ENCODE measurements around the gene RHOJ. TPM values are rescaled to one million over a fixed set of nuclear protein-coding genes. Genes with fewer than 3 reads are reported as not detected.
"Not testable (repeated sequence)": the region's sequence is repeated elsewhere in the genome, so short reads cannot be mapped to it uniquely, and the experiment has no call there.

RHOJ gene
- total RNA-seq, 1 donor from 2014 or later: 13.3 TPM

GRCh38 chr14:63287666-63288483, 83.6 kb downstream of the RHOJ start:
- no peak for DNase-seq
- intact Hi-C loops (cut with micrococcal nuclease): no loop called here
- ATAC-seq: peak; percentile 67

DNA sequence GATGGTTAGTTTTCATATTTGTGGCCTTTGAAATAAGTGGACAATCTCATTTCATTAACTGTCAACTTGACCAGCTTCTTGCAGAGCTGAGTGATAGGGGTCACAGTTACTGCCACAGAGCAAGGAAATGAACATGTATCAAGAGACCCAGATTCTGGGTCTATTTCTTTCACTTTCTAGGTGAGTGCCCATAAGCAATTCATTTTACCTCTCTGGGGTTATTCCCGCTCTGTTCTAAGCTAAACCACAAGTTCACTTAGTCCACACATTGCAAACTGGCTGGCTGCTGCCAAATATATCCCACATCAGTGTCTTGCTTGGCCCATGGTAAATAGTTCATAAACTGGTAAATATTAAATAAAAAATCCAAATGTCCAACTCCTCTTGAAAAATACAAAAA, 84.6 kb downstream of the RHOJ start:
- intact Hi-C loops (cut with micrococcal nuclease): no loop called here
- ATAC-seq (no peak), DNase-seq (no peak)

- intact Hi-C loops (cut with micrococcal nuclease): no loop called here
- ATAC-seq (peak; percentile 18), DNase-seq (no peak)
These were observed 86.6 kb downstream of the RHOJ start for GRCh38 chr14:63290741-63291430.

GRCh38 chr14:63292805-63293204, 88.6 kb downstream of the RHOJ start:
- ATAC-seq: no peak
- DNase-seq: no peak
- intact Hi-C loops (cut with micrococcal nuclease): no loop called here

DNA sequence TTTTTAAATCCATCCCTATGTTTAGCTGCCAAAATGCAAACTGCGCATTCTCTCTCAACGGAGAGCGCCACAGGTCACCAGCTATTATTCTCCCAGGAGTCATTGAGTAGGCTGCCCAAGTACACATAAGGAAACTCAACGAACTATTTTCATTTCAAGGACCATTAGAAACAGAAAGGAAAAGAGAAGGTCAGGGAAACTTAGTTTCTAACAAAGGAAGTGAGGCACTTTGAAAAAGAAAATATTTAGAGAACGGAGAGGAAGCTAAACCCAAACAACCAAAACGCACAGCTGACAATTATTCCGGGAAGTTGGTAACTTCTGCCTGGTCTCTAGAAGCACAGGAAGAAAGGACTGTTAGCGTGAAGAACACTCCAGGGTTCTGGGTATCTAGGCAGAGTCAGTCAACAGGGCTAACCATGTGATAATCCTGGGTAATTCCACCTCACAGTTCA, 91.0 kb downstream of the RHOJ start:
- DNase-seq (no peak), ATAC-seq (no peak)
- intact Hi-C loops (cut with micrococcal nuclease): no loop called here

DNA sequence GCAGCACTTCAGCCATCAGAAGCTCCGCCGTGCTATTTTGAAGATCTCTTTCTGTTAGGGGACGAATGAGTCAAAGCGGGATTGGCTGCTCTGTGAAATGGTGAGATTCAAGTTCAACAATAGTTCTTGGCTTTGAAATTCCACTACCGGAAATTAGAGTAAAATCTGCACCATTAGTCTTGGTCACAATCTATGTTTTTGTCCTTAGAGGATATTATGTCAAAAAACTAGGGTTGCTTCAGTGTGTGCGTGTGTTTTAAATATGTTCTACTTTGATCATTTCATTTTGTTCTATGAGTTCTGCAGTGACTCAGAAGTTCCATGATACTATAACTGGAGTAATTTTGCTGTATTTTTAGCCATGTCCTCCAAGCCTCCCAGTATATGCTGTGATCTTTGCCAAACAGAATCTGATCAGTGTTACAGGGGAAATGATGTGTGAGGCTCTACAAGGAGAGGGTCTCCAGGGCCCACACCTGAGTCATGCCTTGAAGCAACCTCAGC, 91.9 kb downstream of the RHOJ start:
- ATAC-seq (peak; percentile 70), DNase-seq (no peak)
- intact Hi-C loops (cut with micrococcal nuclease): no loop called here

GRCh38 chr14:63297372-63298063, 93.3 kb downstream of the RHOJ start:
- ATAC-seq (no peak), DNase-seq (no peak)
- intact Hi-C loops (cut with micrococcal nuclease): no loop called here

DNA sequence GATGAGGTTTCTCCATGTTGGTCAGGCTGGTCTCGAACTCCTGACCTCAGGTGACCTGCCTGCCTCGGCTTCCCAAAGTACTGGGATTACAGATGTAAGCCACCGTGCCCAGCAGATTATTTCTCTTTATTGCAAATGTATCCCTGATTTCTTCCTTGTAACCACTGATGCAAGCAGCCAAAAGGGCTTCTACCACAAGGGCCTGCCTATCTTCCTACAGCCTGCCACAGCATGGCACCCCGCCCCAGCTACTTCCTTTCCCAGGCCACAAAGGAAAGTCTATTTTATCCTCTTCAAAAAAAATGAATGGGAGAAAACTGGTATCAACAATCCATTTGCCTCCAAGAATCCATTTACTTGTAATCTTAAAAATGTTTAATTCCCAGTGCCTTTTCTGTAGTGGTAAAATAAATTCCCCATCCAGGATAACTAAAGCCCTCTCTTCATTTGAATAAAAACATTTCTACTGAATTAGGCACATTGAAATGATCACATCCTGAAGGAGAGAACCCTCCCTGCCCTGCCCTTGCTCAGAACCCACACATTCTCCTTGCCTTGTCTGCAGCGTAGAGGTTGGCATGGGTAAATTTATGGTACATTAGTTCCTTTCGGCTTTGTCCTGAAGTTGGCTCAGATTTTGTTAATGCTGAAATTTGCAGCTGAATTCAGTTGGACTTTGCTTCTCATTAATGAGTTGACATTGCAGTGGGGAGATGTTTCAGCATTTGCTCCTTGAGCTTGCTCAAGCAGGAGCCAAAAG, 95.3 kb downstream of the RHOJ start:
- intact Hi-C loops (cut with micrococcal nuclease): no loop called here
- DNase-seq (no peak), ATAC-seq (no peak)

GRCh38 chr14:63300854-63301253, 96.6 kb downstream of the RHOJ start:
- no peak for DNase-seq
- intact Hi-C loops (cut with micrococcal nuclease): no loop called here
- ATAC-seq: peak; percentile 63

DNA sequence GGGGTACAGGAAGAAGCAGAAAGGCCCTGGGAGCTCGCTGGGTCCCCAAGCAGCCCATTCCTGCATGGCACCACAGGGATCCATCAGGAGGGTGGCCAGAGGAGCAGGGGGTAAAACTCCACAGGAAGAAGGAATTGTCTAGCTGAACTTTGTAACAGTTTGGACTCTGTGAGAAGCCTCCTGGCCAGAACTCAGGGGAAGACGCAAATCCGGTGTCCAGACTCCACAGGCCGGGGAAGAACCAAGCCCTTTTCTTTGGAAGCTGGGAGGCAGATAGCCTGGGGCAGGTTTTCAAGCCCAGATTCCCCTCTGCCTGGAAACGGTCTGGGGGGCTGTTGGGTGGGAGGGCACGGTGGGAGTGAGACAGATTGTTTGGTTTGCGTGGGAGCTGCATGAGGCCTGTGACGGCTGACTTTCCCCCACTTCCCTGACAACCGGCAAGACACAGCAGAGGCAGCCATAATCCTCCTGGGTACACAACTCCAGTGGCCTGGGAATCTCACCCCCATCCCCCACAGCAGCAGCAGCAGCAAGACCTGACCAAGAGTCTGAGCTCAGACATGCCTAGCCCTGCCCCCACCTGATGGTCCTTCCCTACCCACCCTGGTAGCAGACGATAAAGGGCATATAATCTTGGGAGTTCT, 97.8 kb downstream of the RHOJ start:
- intact Hi-C loops (cut with micrococcal nuclease): no loop called here
- DNase-seq: no peak
- no peak for ATAC-seq

DNA sequence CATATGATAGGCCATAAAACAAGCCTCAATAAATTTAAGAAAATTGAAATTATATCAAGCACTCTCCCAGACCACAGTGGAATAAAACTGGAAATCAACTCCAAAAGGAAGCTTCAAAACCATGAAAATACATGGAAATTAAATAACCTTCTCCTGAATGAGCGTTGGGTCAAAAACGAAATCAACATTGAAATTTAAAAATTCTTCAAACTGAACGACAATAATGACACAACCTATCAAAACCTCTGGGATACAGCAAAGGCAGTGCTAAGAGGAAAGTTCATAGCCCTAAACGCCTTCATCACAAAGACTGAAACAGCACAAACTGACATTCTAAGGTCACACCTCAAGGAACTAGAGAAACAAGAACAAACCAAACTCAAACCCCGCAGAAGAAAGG, 100.2 kb downstream of the RHOJ start:
- not testable (repeated sequence) for ATAC-seq

GRCh38 chr14:63308723-63309317, 104.6 kb downstream of the RHOJ start:
- intact Hi-C loops (cut with micrococcal nuclease): no loop called here
- no peak for DNase-seq
- ATAC-seq: no peak

More for the DNA sequence above, 100.2 kb downstream of the RHOJ start:
- DNase-seq; intact Hi-C loops (cut with micrococcal nuclease): not testable (repeated sequence)

DNA sequence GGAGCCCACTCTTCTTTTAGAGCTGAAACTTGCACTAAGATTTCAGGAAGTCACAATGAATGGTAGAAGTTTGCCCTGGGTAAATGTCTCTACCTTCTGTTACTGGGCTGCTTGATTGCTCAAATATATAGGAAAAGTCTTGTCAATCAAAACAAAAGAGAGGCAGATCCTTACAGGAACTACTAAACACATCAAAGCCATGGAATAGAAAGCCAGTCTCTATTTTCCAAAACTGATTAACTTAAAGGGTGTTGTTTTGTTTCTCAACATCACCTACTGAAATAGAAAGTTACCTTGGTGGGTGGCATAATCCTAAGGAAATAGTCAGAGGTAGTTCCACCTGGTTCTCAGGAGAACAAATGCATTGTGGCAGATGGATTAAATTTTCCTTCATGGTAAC, 114.6 kb downstream of the RHOJ start, which contains the start of gene GPHB5:
GPHB5 (minus strand) TSS at position 101 of the 400 bp plus-strand sequence. CDS start 1,086 bp downstream, outside the sequence.
- intact Hi-C loops (cut with micrococcal nuclease): no loop called here
- ATAC-seq: no peak
- no peak for DNase-seq

DNA sequence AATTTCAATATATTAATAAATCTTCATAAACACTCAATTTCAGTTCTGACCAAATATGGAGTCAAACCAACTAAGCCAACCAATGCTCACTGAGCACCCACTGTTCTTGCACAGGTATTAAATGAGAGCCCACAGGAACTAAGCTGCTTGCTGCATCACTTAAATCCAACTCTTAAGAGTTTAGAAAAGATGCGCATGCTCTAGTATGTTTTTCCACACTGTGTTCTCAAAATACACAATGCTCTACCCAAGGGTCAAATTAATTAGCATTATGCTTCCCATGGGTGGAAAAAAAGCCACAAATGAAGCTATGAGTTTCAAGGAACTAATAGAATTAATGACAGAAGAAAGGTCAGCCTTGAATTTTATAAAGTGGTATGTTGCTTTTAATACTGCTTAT, 118.2 kb downstream of the RHOJ start:
- intact Hi-C loops (cut with micrococcal nuclease): no loop called here

DNA sequence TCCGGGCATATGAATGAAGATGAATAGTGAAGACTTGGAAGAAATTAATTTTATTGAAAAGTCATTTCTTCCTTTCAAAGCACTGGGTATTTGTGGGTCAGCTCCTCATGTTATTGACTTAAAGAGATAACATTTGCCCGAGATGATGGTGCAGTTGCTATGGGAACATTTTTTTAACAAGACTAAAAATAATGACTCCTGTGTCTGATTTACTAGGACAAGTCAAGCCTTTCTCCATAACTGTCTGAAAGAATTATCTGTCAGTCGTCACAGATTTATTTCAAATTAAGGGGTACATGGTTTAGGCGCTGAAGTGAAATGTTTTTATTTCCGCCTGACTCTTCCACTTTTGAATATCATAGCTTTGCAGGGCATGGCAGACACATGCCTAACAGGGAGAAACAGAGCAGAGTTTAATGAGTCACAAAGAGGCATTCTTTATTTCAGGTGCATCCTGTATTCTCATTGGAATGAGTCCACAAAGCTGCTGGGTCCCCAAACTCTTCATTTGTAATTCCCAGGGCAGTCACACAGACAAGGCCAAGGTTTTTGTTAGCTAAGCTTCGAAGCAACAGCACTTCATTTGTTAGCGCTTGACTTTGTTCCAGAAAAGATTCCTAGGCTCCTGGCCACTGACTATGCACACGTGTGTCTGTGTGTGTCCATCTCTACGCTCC, 118.8 kb downstream of the RHOJ start:
- ATAC-seq (no peak), DNase-seq (no peak)
- intact Hi-C loops (cut with micrococcal nuclease): no loop called here

More for the DNA sequence above, 118.2 kb downstream of the RHOJ start:
- DNase-seq (no peak), ATAC-seq (no peak)

DNA sequence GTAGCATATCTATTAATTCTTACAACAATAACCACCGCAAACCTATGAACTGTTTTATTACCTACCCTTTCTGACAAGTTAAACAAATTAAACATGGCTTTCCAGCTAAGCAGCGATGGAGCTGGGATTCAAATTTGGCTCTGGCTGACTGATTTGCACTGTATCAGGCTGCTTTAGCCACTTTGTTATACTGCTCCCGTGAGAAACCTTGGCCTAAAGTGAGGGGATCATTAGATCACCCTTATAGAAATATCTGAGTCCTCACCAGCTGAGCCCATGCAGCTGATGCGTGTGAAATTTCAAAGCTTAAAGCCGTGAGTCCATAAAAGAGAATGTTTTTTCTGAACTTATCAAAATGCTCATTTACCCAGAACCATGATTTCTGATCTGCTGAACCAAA, 122.6 kb downstream of the RHOJ start:
- intact Hi-C loops (cut with micrococcal nuclease): no loop called here
- DNase-seq: no peak
- ATAC-seq: no peak
